Smooth muscle cell (in vitro differentiated cells): Measurements from ENCODE around the gene GPR142. TPM values are rescaled to one million over a fixed set of nuclear protein-coding genes. Genes with fewer than 3 reads are reported as not detected.

Experiments
- DNase-seq: peaks from one replicate; lab custom pipeline; 2025; ENCODE audit not compliant: unreplicated experiment; lab: John Stamatoyannopoulos, UW
- H2AFZ ChIP-seq: fragments of 200-600 bp; sonication (generic); 2 replicates; pipeline ENCODE4 v1.6.0; 2016; ENCODE audit warnings: antibody characterized with exemption, low read depth, mild to moderate bottlenecking
- H3F3A ChIP-seq: fragments of 200-600 bp; sonication (generic); 2 replicates; pipeline ENCODE4 v1.6.0; 2017; ENCODE audit warnings: antibody characterized with exemption, low read depth
- H3K27ac ChIP-seq: fragments of 200-600 bp; sonication (generic); 2 replicates; pipeline ENCODE4 v1.5.1; 2016; ENCODE audit warnings: low read depth, mild to moderate bottlenecking
- H3K27me3 ChIP-seq: fragments of 200-600 bp; sonication (generic); 2 replicates; pipeline ENCODE4 v1.6.1; 2016; ENCODE audit warnings: low read depth, mild to moderate bottlenecking
- H3K36me3 ChIP-seq: fragments of 200-600 bp; sonication (generic); 2 replicates; pipeline ENCODE4 v1.5.1; 2016; ENCODE audit warnings: low read depth
- H3K4me1 ChIP-seq: fragments of 200-600 bp; sonication (generic); 2 replicates; pipeline ENCODE4 v1.5.1; 2016; ENCODE audit warnings: low read depth
- H3K4me2 ChIP-seq: fragments of 200-600 bp; sonication (generic); 2 replicates; pipeline ENCODE4 v1.6.0; 2016; ENCODE audit warnings: mild to moderate bottlenecking
- H3K4me3 ChIP-seq: fragments of 200-600 bp; sonication (generic); 2 replicates; pipeline ENCODE4 v1.5.1; 2016; ENCODE audit warnings: mild to moderate bottlenecking
- H3K79me2 ChIP-seq: fragments of 200-600 bp; sonication (generic); 2 replicates; pipeline ENCODE4 v1.6.0; 2016; ENCODE audit warnings: low read depth, mild to moderate bottlenecking
- H3K9ac ChIP-seq: fragments of 200-600 bp; sonication (generic); 2 replicates; pipeline ENCODE4 v1.6.0; 2016; ENCODE audit warnings: low read depth
- H3K9me3 ChIP-seq: fragments of 200-600 bp; sonication (generic); replicated peaks from 2 replicates; pipeline ENCODE4 v1.5.1; 2016; ENCODE audit warnings: low read depth
- H4K20me1 ChIP-seq: fragments of 200-600 bp; sonication (generic); 2 replicates; pipeline ENCODE4 v1.6.0; 2016; ENCODE audit warnings: low read depth
- CTCF ChIP-seq: fragments of 200-600 bp; sonication (generic); IDR thresholded peaks from 2 replicates; pipeline ENCODE4 v1.5.1; 2017; ENCODE audit warnings: borderline replicate concordance, mild to moderate bottlenecking, antibody characterized with exemption; ENCODE audit not compliant: insufficient read depth, poor library complexity, severe bottlenecking
- WGBS: methylation state at CpG from one replicate; pipeline ENCODE4 v1.1.7; 2016; ENCODE audit warnings: low lambda C conversion rate; 5-methylcytosine and 5-hydroxymethylcytosine counted together
- polyA plus RNA-seq: library from polyadenylated mRNA; unstranded; fragments of >200 nt; fragmentation: Nextera tagmentation; extraction: Ambion mirVana; gene quantifications from 2 replicates; pipeline ENCODE4 v1.2.1, GENCODE V29; 2016
- total RNA-seq: library from RNA; depleted of rRNA; stranded (reverse); fragments of >200 nt; gene quantifications from 2 replicates; pipeline ENCODE4 v1.2.3, GENCODE V29; 2014

GPR142 gene
- total and polyA plus RNA-seq, 2 experiments from 2014 or later = not detected

- no peaks in the 10 kb centered on the region for H3K79me2 ChIP-seq
- no peak overlapping the region for H3K27ac ChIP-seq
- H3K4me3 ChIP-seq = no peak overlapping the region
- TF ChIP-seq CTCF = no peak
- H2AFZ ChIP-seq = no peak overlapping the region
- no peak overlapping the region for H3K9ac ChIP-seq
- H3K27me3 ChIP-seq = no peaks in the 10 kb centered on the region
- 53% methylated on average over 3 of the region's 3 CpGs for WGBS
- no peaks in the 10 kb centered on the region for H3K36me3 ChIP-seq
- no peaks in the 10 kb centered on the region for H3K4me1 ChIP-seq
- DNase-seq = no peak
- H3F3A ChIP-seq = no peaks in the 10 kb centered on the region
- H4K20me1 ChIP-seq = no peaks in the 10 kb centered on the region
- H3K9me3 ChIP-seq = no peaks in the 10 kb centered on the region
- no peak overlapping the region for H3K4me2 ChIP-seq
These were observed 41.0 kb downstream of the GPR142 start for GRCh38 chr17:74408262-74408661.

- H3K79me2 ChIP-seq = no peaks in the 10 kb centered on the region
- no peak overlapping the region for H2AFZ ChIP-seq
- no peaks in the 10 kb centered on the region for H3K27me3 ChIP-seq
- no peaks in the 10 kb centered on the region for H3F3A ChIP-seq
- H3K27ac ChIP-seq = no peak overlapping the region
- no peak overlapping the region for H3K4me3 ChIP-seq
- no peak overlapping the region for H3K9ac ChIP-seq
- H3K9me3 ChIP-seq = no peaks in the 10 kb centered on the region
- DNase-seq = no peak
- no peak for TF ChIP-seq CTCF
- H3K36me3 ChIP-seq = no peaks in the 10 kb centered on the region
- 86% methylated on average over 4 of the region's 4 CpGs for WGBS
- H3K4me2 ChIP-seq = no peak overlapping the region
- no peaks in the 10 kb centered on the region for H4K20me1 ChIP-seq
- H3K4me1 ChIP-seq = no peaks in the 10 kb centered on the region
These were observed 41.5 kb downstream of the GPR142 start for GRCh38 chr17:74408815-74409214.

DNA sequence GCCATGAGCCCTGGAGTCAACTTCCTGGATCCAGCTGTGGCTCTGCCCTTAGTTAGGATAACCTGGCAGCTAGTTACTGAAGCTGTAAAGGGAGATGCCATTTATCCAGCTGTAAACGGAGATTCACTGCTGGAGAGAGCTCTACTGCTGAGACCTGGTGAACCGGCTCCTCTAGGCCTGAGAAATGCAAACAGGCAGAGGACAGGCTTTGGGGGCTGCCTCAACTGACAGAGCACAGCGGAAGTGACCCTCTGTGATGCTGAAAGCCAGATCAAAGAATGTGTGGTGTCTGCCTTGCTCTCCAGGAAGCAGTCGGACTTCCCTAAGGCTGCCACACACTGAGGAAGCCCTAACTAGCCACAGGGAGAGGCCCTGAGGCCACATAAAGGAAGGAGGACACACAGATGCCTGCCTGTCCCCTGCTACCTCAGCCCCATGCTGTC, 42.7 kb downstream of the GPR142 start:
- Histone ChIP-seq H3K4me3 (no peak overlapping the region), H3K36me3 (no peaks in the 10 kb centered on the region), H4K20me1 (no peaks in the 10 kb centered on the region), H3K9ac (no peak overlapping the region), H3F3A (no peaks in the 10 kb centered on the region), H3K27me3 (no peaks in the 10 kb centered on the region), H3K79me2 (no peaks in the 10 kb centered on the region), H3K4me2 (no peak overlapping the region), H3K9me3 (no peaks in the 10 kb centered on the region), H2AFZ (no peak overlapping the region), H3K4me1 (no peaks in the 10 kb centered on the region), H3K27ac (no peak overlapping the region)
- WGBS = 58% methylated on average over 4 of the region's 4 CpGs
- no peak for TF ChIP-seq CTCF
- no peak for DNase-seq

DNA sequence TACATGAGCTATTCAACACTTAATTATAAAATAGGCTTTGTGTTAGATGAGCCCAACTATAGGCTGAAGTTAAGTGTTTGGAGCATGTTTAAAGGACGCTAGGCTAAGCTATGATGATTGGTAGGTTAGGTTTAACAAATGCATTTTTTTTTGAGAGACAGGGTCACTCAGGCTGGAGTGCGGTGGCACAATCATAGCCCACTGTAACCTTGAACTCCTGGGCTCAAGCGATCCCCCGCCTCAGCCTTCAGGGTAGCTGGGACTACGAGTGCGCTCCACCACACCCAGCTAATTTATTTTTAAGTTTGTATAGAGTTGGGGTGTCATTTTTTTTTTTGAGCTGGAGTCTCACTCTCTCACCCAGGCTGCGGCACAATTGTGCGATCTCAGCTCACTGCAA, 45.3 kb downstream of the GPR142 start:
- H3K9me3 ChIP-seq = no peaks in the 10 kb centered on the region
- no peak for TF ChIP-seq CTCF
- H3K9ac ChIP-seq = no peak overlapping the region
- DNase-seq = no peak
- H3K27me3 ChIP-seq = no peaks in the 10 kb centered on the region
- H4K20me1 ChIP-seq = no peaks in the 10 kb centered on the region
- H3K4me1 ChIP-seq = no peaks in the 10 kb centered on the region
- no peak overlapping the region for H2AFZ ChIP-seq
- H3K4me3 ChIP-seq = no peak overlapping the region
- H3K4me2 ChIP-seq = no peak overlapping the region
- no peak overlapping the region for H3K27ac ChIP-seq
- no peaks in the 10 kb centered on the region for H3K79me2 ChIP-seq
- H3K36me3 ChIP-seq = no peaks in the 10 kb centered on the region
- peaks cover 5% of the 10 kb centered on the region for H3F3A ChIP-seq
- WGBS = 97% methylated on average over 8 of the region's 8 CpGs
